OCI-LY7 (cell line): ENCODE results near the gene TOX3.

Experiments used
- EZH2phosphoT487 ChIP-seq: fragments of 200-600 bp; sonication (generic); IDR thresholded peaks from 2 replicates; pipeline ENCODE4 v1.6.1; 2018; ENCODE audit warnings: low read depth, borderline replicate concordance, mild to moderate bottlenecking, mixed run types, antibody characterized with exemption, low read length, moderate library complexity, mixed read lengths
- TF ChIP-seq, protein P1 (sequence below): fragments of 200-600 bp; sonication (generic); conservative IDR thresholded peaks from 2 replicates; pipeline ENCODE4 v1.5.1; 2014; ENCODE audit warnings: mild to moderate bottlenecking, antibody characterized with exemption, low read length, moderate library complexity, mixed read lengths

DNA sequence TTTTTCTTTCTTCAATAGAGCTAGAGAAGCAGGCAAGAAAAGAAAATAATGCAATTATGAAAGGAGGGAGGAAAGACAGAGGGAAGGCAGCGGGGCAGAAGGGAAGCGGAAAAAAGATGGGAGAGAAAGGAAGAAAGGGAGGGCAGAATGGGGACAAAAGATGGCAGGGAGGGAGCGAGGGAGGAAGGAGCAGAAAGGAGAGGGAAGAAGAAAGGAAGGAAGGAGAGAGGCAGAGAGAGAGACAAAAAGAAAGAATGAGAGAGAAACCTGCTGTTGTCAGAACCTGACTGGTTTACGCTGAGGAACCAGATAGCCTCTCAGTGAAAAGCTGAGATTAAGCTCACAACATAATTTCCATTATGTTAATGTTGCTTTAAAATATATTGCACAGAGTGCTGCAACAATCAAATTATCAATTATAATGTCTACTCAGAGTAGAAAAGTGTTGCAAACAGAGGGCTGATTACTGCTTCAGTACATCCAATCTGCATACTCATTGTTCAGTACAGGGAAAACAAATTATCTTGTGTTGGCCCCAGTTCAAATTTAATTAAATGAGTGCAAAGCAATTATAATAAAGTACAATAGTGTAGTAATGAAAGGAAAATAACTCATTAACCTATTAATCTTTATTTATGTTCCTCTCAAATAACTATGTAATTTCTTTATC lies 32.0 kb upstream of the TOX3 start:
- TF ChIP-seq, protein P1, sequence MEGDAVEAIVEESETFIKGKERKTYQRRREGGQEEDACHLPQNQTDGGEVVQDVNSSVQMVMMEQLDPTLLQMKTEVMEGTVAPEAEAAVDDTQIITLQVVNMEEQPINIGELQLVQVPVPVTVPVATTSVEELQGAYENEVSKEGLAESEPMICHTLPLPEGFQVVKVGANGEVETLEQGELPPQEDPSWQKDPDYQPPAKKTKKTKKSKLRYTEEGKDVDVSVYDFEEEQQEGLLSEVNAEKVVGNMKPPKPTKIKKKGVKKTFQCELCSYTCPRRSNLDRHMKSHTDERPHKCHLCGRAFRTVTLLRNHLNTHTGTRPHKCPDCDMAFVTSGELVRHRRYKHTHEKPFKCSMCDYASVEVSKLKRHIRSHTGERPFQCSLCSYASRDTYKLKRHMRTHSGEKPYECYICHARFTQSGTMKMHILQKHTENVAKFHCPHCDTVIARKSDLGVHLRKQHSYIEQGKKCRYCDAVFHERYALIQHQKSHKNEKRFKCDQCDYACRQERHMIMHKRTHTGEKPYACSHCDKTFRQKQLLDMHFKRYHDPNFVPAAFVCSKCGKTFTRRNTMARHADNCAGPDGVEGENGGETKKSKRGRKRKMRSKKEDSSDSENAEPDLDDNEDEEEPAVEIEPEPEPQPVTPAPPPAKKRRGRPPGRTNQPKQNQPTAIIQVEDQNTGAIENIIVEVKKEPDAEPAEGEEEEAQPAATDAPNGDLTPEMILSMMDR = no peak
- TF ChIP-seq EZH2phosphoT487 = no peak
